ENCODE data around the gene ZIM2.

- TF ChIP-seq OSR1 (CRISPR knock-in tag; IDR thresholded peaks at IDR 0.05) (no peak), ZNF565 (CRISPR knock-in tag; conservative IDR thresholded peaks at IDR 0.05; ENCODE audit: low read depth) (no peak), ZNF8 (CRISPR knock-in tag; IDR thresholded peaks at IDR 0.05) (no peak), CREB5 (CRISPR knock-in tag; IDR thresholded peaks at IDR 0.05; ENCODE audit: low read depth) (no peak), TCF4 (CRISPR knock-in tag; IDR thresholded peaks at IDR 0.05; ENCODE audit: borderline replicate concordance) (no peak), ZNF70 (CRISPR knock-in tag; IDR thresholded peaks at IDR 0.05) (no peak), ZFP30 (CRISPR knock-in tag; IDR thresholded peaks at IDR 0.05) (no peak), RARB (CRISPR knock-in tag; IDR thresholded peaks at IDR 0.05) (no peak)
These were observed 30.3 kb downstream of the ZIM2 start for GRCh38 chr19:56810260-56810659.
